AG10803 (cell line): ENCODE results near the gene HSPH1.

ENCODE experiments used
- DNase-seq: peaks from one replicate; pipeline ENCODE4 v3.0.0; 2010; ENCODE audit warnings: low read depth
- H3K4me3 ChIP-seq: 2 replicates; pipeline ENCODE4 v1.5.1; 2011; ENCODE audit warnings: mild to moderate bottlenecking, low read length, control low read depth
- TF ChIP-seq, protein P1 (sequence below): conservative IDR thresholded peaks from 2 replicates; pipeline ENCODE4 v1.5.1; 2011; ENCODE audit warnings: mild to moderate bottlenecking, low read length, control low read depth, inconsistent platforms

The HSPH1 gene

GRCh38 chr13:31089649-31090048, 72.1 kb downstream of the HSPH1 start:
- TF ChIP-seq, protein P1, sequence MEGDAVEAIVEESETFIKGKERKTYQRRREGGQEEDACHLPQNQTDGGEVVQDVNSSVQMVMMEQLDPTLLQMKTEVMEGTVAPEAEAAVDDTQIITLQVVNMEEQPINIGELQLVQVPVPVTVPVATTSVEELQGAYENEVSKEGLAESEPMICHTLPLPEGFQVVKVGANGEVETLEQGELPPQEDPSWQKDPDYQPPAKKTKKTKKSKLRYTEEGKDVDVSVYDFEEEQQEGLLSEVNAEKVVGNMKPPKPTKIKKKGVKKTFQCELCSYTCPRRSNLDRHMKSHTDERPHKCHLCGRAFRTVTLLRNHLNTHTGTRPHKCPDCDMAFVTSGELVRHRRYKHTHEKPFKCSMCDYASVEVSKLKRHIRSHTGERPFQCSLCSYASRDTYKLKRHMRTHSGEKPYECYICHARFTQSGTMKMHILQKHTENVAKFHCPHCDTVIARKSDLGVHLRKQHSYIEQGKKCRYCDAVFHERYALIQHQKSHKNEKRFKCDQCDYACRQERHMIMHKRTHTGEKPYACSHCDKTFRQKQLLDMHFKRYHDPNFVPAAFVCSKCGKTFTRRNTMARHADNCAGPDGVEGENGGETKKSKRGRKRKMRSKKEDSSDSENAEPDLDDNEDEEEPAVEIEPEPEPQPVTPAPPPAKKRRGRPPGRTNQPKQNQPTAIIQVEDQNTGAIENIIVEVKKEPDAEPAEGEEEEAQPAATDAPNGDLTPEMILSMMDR: no peak
- no peak for DNase-seq
- no peak overlapping the region for H3K4me3 ChIP-seq

DNA sequence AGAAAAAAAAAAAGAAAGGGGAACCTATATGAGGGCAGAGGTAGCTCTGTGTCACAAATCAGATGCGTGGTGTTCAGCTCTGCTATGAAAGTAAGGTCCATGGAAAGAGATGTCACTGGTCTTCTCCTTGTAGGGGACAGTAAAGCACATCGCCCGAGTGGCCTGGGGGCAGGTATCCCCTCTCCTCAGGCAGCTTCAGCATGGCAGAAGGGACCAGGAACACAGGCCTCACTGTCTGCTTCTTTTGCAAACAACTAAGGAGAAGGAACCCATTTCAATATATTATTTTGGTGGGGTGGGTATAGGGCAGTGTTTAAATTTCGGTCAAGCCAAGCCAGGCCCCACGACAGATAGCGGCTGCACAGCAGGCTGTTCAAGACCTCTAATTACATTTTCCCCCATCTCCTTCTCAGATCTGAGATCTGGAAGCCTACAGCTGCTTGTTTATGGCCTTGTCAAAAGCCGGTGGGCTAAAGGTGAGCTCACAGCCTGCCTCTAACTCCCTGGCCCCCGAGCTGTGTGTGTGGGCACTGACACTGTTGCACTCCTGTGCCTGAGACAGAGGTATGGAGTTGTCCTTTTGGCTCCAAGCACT, 72.8 kb downstream of the HSPH1 start:
- no peak for DNase-seq
- TF ChIP-seq, protein P1: no peak

More for the DNA sequence above, 72.8 kb downstream of the HSPH1 start:
- no peak overlapping the region for H3K4me3 ChIP-seq
